Astrocyte (in vitro differentiated cells and primary cell): ENCODE measurements around the gene CFI.

Source experiments
- CTCF ChIP-seq: IDR thresholded peaks from 2 replicates; pipeline ENCODE4 v1.5.1; 2011; ENCODE audit warnings: low read depth, mild to moderate bottlenecking, inconsistent platforms, low read length, moderate library complexity; ENCODE audit not compliant: insufficient read depth
- EZH2 ChIP-seq: IDR thresholded peaks from 2 replicates; pipeline ENCODE4 v1.6.1; 2012; ENCODE audit warnings: mild to moderate bottlenecking, low read length, inconsistent platforms; ENCODE audit not compliant: insufficient read depth

DNA sequence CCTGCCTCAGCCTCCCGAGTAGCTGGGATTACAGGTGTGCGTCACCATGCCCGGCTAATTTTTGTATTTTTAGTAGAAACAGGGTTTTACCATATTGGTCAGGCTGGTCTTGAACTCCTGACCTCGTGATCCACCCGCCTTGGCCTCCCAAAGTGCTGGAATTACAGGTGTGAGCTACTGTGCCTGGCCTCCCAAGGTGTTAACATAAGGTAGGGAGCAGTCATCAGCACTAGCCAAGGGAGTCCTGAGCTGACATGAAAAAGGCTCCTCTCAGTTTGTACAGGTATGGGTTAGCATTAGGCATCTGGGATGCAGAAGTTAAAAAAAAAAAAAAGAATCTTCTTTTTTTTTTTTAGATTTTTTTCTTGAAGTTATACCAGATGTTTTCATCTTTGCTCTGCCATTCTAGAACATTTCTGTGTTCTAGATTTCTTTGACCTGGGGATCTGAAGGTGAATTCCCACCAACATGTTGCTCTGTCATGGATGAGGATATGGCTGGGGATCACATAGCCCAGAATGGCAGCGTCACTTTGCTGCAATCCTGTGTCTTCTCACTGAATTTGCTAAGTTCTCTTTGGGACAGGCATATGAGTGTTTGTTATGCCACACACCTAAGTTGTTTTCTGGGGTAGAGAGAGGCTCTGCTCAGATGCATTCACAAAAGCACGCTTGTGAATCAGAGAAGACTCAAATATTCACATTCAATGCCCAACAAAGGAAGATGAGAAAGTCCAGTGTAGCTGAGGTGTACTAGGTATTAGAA lies 47.5 kb downstream of the CFI start:
- no peak for TF ChIP-seq CTCF
- no peak for TF ChIP-seq EZH2
